HG03064 (cell line): ENCODE data around the gene ENHO.

Experiments used
- ATAC-seq: cut with Tn5 transposase; IDR thresholded peaks from one replicate; pipeline ENCODE4 v1.9.1; 2021; ENCODE audit warnings: low read depth; ENCODE audit not compliant: unreplicated experiment

Gene ENHO

GRCh38 chr9:34555936-34556525 is 33.2 kb upstream of the ENHO start:
- no peak for ATAC-seq

DNA sequence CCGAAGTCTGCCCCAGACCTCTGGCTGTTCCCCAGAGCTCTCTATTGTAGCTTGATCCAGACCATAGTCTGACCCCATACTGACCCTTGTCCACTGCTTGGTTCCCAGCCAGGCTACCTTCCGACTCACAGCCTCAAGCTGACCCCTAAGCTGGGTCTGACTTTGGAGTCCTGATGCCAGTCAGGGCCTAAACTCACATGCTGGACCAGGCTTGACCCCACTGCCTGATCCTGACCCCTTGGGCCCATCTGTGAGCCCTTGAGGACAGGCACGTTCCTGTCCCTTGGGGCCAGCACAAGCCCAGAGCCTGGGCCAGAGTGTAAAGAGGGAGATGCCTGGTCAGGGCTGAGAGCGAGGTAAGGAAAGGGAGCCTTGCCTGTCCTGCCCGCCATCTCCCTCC is 32.7 kb upstream of the ENHO start:
- ATAC-seq = no peak

DNA sequence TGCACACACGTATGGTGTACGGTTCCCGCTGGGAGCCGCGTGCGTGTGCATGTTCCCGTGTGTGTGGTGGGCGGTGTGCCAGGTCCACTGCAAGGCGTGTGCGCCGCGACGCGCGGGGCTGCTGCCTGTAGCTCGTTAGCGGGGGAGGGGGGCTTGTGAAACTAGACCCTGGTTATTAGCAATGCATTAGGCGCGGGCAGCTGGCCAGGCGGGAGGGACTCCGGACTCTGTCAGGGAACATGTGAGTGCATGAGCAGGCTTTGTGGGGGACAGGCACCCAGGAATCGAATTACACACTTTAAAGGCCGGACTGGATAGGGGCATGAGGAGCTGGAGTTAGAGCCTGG is 32.2 kb upstream of the ENHO start:
- ATAC-seq = no peak

DNA sequence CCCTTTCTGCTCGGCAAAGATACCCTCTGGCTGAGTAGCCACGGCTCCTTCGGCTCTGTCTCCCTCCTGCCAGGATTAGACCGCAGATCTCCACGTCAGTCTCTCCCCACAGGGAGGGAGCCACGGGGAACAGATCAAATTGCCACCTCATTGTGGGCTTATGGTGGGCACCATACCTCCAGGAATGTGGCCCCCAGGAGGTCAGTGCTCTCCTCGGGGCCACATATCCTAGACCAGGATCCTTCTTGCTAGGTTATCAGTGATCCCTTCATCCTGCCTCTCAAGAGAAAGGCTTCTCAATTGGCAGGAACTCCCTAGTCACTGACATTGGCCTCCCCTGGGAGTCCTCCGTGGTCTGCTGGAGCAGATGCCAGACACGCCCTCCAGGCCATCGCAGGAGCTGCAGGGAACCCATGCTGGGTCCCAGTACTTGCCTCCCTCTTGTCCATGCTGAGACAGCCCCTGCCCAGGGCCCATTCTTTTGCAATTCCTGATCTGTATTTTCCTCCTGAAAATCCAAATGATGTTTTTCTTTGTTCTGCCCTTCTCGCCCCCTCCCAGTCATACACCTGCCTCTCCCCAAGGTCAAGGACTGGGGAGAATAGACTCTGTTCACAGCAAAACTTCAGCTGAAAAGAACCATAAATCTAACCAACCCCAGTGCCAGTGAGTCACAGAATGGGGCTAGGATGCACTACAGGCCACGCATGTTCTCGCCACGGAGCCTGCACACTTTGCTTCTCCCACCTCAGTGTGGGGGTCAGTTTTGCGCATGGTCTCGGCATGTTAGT is 31.6 kb upstream of the ENHO start:
- no peak for ATAC-seq

DNA sequence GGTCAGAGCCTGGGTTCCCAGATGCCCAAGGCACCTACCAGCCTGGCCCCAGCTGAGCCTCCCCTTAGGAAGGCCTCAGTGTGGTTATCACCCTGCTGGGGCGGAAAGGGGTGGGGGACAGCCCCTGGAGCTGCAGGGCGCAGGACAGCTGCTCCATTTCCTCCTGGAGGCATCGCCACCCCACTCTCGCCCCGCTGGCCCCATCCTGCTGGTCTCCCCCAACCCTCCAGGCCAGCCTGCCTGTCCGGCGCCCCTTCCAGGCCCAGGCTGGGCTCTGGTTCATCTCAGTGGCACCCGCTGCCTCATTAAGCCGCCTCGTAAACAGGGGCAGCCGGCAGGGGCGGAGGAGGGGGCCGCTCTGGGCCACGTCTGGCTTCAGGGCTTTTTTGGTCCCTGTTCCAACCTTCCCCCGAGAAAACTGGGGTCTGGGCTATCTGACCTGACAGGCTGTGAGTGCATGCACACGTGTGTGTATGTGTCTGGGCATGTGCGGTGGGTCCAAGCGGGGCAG is 30.8 kb upstream of the ENHO start:
- no peak for ATAC-seq

GRCh38 chr9:34552986-34553385 is 30.2 kb upstream of the ENHO start:
- ATAC-seq = no peak

DNA sequence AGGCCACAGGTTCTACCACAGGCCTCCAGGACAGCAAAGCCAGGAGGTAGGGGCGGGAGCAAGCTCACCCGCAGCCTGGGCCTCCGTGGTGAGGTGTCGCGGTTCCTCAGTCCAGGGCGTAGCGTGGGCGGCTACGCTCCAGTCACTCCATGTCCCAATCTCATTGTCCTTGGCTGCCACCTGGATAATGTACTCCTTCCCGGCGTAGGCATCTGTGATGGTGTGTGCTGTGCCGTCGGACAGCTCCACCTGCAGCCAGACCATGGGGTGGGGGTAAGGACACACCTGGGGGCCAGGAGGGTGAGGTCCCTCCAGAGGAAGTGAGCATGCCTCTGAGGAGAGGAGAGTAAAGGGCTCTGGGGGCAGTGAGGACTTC is 29.8 kb upstream of the ENHO start:
- ATAC-seq = no peak

DNA sequence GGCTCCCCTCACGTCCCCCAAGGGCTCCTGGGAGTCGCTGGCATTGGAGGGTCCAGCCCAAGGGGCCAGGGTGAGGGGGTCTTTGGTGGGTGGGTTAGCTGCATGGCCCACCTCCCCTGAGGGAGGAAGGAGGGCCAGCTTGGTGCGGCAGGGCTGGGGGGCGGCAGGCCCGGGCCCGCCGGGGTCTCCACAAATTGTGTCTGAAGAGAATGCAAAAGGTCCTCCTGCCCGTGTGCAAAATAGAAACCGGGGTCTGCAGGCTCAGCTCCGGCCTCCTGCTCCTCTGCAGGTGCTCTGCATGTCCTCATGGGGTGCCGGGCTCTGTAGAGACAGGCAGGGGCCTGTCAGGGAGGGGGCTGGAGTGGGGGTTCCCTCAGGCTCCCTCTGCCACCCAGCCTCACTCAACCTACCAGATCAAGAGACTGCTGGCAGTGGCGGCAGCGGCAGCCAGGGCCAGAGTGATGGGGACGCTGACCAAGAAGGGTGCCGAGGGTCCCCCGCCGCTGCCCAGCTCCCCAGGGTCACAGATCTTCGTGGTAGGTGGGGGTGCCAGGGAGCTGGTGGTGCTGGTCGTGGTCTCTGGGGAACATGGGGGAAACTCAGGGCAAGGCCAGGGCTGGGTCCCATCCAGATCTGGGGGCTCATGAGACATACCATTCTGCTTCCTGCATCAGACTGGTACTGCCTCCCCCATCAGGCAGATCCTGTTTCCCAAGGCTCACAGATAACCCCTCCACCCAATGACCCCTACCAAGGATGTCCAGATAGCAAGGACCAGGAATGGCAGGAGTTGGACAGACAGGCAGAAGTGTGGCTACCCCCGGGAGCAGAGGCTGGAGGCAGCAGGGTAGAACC is 29.2 kb upstream of the ENHO start:
- no peak for ATAC-seq

GRCh38 chr9:34550681-34551270 is 28.0 kb upstream of the ENHO start:
- no peak for ATAC-seq

GRCh38 chr9:34550016-34550680 is 27.4 kb upstream of the ENHO start:
- ATAC-seq = no peak

- no peak for ATAC-seq
Measured at GRCh38 chr9:34549407-34549732, 26.6 kb upstream of the ENHO start.

DNA sequence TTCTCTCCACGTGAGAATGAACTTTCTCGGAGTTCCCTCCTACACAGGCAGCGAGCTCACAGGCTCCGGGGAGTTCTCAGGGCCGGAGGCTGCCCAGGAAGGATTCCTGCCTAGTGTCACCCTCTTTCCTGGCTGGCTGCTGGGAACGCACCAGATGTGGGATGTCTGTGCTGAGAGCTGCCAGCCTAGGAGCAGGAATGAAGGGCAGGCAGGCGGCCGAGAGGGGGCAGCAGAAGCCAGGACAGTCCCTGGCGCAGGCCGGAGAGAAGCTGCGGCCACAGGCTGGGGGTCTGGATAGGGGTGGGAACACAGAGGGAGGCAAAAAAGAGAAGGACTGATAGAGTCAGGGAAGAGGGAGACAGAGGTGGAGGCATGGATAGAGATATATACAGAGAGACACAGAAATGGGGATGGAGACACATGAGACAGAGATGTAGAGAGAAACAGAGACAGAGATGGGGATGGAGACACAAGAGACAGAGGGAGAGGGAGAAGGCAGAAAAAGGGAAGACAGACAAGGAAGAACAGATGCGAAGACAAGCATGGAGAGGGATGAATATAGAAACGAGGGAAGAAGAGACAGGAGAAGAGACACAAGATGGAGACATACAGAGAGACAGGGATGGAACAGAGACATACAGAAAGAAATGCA is 25.3 kb upstream of the ENHO start:
- no peak for ATAC-seq

GRCh38 chr9:34546834-34547827 is 24.3 kb upstream of the ENHO start:
- ATAC-seq = no peak

GRCh38 chr9:34546102-34546833 is 23.5 kb upstream of the ENHO start:
- ATAC-seq = no peak

DNA sequence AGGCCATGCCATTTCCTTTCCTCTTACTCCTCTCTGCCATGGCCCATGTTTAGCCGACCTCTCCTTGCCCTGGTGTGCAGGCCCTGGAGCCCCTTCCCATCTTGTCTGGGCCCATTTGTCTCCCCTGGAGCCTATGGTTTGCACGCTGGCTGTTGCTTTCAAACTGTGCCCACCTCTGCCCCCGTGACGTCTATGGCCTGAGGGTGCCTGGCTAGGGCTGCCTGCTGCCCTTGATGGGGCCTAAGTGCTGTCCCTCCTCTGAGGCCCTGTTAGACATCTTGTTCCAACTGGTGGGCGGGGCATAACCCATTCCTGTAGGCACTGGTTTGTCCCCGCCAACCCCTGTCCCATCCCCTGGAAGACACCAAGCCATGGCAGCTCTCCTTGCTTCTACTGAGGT is 22.7 kb upstream of the ENHO start:
- ATAC-seq = no peak

GRCh38 chr9:34544035-34544434 is 21.2 kb upstream of the ENHO start:
- no peak for ATAC-seq

DNA sequence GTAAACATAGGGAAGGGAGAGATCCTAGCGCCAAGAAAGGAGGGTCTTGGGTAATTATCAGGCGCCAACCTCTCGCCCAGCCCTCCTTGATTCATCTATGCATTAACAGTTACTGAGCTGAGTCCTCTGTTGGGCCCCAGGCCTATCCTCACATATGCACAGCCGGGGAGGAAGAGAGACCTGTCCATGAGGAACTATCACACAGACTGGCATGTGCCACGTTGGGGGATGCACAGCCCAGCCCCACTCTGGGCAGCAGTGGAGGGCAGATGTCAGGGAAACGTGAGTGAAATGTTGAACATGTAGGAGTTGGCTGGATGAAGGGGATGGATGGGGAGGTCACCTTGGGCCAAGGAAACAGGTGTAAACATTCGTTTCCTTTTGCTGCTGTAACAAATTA is 18.8 kb upstream of the ENHO start:
- ATAC-seq = no peak

DNA sequence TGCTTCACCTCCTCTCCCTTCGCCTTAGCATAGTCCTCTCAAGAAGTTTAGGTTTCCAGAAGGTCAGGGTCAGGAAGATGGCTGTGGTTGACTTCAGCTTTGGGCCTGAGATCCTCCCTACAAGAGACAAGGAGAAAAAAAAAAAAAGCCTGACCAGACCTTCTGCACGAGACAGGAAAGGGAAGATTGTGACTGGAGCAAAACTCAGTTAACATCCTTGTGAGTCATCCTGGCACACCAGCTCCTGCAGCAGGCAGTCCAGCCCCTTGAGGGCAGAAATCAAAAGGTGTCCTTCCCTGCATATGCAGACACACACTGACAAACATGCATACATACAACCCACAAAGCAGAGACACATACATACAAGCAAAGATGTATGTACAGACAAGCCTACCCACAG is 18.0 kb upstream of the ENHO start:
- no peak for ATAC-seq
